SKM-1 (cell line): ENCODE results near the gene RBM26.

Experiments
- DNase-seq: peaks from one replicate; lab custom pipeline; 2025; ENCODE audit not compliant: unreplicated experiment; lab: John Stamatoyannopoulos, UW

Gene RBM26, protein sequence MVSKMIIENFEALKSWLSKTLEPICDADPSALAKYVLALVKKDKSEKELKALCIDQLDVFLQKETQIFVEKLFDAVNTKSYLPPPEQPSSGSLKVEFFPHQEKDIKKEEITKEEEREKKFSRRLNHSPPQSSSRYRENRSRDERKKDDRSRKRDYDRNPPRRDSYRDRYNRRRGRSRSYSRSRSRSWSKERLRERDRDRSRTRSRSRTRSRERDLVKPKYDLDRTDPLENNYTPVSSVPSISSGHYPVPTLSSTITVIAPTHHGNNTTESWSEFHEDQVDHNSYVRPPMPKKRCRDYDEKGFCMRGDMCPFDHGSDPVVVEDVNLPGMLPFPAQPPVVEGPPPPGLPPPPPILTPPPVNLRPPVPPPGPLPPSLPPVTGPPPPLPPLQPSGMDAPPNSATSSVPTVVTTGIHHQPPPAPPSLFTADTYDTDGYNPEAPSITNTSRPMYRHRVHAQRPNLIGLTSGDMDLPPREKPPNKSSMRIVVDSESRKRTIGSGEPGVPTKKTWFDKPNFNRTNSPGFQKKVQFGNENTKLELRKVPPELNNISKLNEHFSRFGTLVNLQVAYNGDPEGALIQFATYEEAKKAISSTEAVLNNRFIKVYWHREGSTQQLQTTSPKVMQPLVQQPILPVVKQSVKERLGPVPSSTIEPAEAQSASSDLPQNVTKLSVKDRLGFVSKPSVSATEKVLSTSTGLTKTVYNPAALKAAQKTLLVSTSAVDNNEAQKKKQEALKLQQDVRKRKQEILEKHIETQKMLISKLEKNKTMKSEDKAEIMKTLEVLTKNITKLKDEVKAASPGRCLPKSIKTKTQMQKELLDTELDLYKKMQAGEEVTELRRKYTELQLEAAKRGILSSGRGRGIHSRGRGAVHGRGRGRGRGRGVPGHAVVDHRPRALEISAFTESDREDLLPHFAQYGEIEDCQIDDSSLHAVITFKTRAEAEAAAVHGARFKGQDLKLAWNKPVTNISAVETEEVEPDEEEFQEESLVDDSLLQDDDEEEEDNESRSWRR

DNA sequence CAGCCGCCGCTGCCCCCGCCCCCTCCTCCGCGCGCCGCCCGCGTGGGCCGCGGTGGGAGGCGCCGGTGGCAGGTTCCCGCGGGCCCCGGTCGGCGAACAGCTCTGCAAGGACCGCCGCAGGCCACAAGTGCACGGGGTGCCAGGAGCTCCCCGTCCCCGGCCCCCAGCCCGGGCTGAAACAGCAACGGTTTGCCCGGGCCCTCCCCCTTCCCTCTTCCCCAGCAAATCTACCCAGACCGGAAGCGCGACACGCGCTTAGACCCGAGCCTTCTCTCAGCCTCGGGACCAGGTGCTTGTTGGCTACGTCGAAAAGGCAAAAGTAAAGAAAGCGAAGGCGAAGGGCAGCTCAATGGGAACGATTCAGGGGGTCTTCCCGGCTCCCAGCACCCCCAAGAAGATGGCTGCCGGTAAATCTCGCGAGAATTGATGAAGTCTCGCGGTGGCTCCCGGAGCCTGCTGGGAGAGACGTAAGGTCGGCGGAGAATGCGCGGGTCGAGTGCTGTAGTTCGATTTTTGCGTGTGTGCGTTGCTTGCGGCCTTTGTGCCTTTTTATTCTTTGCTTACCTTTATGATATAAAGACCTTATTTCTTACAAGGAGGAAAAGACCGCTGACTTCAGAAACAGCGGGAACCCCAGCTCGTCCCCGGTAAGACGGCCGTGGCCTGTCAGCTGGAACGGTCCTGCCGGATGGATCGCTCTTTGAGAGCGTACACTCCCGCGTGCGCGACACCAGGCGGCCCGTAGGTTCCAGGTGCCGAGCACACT, at the start of gene RBM26:
Gene RBM26 (minus strand): TSS at position 425 of the 766 bp plus-strand sequence. CDS start 481 bp downstream, outside the sequence.
- DNase-seq: peak; percentile 83

DNA sequence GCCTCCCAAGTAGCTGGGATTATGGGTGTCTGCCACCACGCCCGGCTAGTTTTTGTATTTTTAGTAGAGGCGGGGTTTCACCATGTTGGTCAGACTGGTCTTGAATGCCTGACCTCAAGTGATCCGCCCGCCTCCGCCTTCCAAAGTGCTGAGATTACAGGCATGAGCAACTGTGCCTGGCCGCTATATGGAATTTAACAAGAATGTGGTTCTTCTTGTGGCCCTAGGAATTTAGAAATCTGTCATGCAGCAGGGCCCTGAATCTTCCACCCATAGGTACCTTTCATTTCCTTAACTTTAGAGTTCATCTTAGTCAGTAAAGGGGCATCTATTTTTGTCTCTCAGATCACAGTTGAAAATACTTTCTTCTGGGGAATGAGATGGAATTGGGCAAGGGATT, 49.3 kb upstream of the RBM26 start:
- DNase-seq: no peak

DNA sequence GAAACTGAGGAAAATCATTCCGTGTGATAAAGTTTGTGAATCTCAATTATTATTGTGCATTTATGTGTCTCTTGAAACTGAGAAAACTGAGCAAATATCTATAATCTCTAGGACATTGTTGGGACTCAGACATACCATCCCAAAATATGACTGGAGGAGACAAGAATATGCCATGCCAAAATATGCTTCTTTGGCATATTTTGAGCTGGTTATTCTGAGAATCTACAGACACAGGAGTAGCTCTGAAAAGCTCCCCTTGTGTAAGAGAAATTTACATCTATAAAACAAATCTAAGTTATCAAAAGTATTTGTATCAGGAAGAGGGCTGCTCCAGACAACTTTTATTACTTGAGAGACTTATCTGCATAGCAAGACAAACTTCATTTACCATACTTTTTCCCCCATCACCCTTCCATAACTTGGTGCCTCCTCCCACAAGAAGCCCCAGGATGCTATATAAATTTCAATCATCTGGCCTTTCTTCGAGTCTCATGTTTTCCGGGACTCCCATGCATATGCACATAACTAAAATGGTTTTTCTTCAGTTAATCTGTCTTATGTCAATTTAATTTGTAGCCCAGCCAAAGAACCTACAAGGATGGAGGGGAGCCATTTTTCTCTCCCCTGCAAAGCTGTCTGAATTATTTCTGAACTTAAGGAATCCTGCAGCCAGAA, 46.3 kb upstream of the RBM26 start:
- no peak for DNase-seq

DNA sequence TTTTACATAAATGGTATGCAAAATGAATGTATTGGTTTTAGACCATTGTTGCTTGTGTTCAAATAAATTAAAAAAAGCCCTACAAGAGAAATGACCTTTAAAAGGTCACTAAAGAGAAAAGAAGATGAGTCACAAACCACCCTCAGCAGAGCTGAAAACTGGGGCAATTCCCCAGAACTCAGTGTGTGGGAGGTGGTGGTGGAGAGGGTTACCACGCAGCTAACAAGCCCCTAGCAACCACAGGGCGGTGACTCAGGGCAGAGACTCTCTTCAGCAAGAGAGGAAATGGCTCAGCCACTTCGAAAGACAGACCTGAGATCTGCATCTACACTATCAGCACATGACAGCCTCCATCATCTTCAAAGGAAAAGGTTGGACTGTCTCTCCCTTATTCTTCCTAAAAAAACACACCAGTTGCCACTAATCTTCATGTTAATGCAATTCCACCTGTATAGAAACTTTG, 45.5 kb upstream of the RBM26 start:
- DNase-seq: peak; percentile 37

DNA sequence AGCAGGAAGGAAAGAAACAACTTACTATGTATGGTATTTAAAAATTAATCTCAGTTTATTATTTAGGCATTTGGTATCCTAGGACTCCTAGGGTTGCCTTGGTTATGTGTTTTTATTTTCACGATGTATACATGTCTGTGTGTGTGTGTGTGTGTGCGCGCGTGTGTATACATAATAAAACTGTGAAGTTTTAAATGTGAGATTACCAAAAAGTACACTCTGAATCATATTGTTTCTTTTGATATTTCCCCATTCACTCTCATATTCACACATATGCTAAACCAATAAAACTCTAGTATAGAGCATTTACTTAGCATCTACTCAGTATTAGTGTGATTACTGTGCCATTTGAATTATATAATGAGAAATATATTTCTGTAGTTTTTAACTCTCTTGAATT, 44.1 kb upstream of the RBM26 start:
- no peak for DNase-seq

DNA sequence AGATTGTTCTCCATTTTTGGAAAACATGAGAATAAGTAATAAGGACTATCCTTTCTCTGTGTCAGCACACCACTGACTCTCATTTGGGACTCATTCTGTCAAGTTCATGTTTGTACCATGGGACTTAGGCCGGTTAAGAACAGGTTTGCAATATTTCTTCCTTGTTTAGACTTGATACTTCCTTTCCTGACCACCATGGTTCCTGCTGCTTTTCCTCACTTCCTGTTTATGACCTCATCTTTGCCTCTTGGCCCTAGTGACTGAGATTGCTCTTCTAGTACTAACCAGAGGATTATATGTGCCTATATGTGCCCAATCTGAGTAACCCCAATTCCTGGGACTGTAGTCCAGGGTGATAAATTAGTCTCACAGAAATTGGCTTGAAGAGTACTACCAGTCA, 42.4 kb upstream of the RBM26 start:
- DNase-seq: peak; percentile 22

DNA sequence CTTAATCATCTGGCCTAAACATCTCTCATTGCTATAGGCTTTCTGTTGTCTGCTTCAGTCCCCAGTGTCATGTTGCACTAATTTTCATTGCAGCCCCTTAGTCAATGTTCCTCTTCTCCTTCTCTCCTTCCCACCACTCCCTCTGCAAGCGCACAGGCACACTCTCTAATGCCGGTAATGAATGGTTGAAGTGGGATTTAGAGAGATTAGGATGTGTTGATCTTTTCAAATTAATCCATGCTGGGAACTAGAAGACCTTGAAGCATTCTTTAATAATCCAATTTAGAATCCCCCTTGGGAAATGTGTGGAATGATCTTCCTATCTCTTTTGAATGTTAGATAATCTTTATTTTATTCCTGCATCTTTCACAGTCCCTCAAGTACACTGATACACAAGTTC, 41.7 kb upstream of the RBM26 start:
- DNase-seq: no peak

DNA sequence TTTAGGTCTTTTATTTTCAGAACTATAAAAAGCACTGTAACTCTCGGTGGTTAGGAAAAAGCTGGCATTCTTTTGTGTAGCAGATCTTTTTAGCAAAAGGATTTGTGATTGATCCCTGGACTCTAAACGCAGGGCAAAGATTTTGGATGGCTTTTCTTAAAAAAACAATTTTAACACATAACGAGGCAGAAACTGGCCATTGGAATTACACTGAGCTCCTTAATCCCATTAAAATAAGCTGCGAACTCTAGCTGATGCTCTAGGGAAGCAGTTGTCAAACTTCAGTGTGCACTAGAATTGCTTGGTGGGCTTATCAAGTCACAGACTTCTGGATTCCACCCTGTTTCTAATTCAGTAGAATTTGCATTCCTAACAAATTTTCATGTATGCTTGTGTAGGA, 41.1 kb upstream of the RBM26 start:
- no peak for DNase-seq

DNA sequence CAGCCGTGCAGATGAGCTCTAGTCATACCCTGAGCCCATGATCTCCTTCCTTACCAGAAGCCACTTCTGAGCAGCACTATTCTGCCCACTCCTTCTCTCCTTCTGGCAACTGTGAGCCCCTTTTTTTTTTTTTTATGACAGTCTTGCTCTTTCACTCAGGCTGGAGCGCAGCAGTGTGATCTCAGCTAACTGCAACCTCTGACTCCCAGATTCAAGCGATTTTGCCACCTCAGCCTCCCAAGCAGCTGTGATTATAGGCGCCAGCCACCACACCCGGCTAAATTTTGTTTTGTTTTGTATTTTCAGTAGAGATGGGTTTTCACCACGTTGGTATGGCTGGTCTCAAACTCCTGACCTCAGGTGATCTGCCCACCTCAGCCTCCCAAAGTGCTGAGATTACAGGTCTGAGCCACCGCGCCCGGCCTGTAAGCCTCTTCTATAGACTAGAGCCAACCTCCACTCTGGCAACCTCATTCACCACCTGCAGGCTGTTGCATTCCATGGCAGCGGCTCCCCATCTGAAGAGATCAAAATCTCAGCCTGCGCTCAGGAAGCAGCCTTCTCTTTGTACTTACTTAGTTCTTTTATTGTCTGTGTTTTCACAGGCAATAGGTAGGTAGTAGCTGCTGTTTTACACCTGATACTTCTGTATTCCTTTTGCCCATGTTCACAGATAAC, 40.1 kb upstream of the RBM26 start:
- no peak for DNase-seq

DNA sequence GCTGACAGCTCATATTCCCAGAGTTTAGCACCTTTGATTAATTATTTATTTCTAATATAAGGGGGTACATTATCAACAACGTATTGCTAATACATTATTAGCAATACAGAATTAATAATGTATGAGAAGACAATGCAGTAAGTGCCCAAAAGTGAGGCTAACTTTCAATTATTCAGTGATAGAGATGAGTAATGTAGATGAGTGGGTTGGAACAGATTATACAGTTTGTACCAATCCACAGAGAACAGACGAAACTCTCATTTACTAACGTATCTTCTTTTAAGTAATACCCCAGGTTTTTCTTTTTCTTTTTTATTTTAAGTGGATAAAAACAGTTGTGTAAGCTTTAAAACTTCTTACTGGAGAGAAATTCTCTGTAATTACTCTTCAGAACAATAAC, 36.7 kb upstream of the RBM26 start:
- no peak for DNase-seq

DNA sequence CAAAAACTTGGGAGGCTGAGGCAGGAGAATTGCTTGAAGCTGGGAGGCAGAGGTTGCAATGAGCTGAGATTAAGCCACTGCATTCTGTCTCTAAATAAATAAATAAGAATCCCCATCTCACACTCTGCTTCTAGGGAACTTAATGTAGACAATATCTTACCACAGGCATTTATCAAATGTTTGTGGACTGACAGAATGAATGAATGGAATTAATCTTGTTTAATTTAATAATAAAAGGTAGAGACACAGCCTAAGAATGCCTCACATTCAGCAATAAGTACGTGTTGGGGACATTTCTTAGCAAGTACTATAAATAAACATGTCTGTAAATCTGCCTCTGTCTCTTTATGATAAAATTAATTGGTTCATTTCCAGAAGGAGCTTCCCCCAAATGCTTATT, 36.2 kb upstream of the RBM26 start:
- no peak for DNase-seq

DNA sequence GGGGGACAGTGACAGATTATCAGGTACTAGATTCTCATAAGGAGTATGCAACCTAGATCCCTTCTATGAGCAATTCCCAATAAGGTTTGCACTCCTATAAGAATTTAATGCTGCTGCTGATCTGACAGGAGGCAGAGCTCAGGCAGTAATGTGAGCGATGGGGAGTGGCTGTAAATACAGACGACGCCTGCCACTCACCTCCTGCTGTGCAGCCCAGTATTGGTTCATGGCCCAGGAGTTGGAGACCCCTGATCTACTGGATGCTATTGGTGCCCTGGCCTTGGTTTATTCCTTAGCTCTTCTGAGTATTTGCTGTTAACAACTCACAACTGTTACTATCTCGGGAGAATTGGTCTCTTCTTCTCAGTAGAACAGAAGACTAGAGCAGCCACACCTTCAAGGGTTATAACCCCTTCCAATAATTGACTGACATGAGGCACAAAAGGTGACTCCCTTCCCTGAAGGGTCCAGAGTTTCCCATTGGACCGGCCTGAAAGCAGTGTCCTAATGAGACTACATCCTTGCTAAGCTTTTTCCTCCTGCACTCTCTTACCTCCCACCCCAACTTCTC, 35.0 kb upstream of the RBM26 start:
- DNase-seq: no peak

DNA sequence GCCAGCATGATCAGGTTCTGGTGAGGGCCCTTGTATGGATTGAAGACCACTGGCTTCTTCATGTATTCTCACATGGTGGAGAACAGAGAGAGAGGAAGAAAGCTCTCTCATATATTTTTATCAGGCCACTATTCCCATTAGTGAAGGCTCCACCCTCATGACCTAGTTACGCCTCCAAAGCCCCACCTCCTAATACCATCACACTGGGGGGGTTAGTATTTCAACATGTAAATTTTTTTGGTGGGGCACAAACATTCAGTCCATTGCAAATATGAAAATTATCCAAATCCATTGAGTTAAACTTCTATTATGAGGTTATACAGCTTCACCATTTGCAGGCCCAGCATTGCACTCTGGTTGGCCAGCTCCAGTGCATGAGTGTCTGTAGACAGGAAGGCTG, 33.2 kb upstream of the RBM26 start:
- DNase-seq: no peak

DNA sequence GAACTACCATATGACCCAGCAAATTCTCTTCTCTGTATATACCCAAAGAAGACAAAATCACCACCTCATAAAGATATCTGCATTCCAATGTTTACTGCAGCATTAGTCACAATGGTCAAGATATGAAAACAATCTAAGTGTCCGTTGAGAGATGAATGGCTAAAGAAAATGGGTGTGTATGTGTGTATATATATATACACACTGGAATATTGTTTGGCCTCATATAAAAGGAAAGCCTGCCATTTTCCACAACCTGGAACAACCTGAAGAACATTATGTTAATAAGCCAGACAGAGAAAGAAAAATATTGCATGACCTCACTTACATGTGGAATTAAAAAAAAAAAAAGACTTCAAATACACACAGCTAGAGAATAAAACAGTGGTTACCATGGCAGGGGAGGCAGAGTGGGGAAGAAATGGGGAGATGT, 29.5 kb upstream of the RBM26 start:
- DNase-seq: no peak

DNA sequence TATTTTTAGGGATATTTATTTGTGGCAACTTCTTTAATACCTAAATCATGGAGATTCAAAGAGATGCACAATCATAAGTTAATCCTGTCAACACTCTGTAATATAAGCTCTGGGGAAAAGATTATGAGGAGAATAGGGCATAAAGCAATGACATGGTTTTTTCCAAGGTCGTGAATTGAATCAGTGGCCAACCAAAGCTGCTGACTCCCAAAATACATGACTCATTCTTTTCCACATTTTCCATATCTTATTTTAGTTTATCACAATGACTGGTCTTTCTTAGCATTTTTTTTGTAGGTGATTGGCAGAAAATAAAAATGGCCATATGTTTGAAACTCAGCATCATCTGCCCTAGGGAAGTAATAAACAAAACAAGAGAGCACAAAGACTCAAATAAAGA, 28.5 kb upstream of the RBM26 start:
- DNase-seq: no peak

DNA sequence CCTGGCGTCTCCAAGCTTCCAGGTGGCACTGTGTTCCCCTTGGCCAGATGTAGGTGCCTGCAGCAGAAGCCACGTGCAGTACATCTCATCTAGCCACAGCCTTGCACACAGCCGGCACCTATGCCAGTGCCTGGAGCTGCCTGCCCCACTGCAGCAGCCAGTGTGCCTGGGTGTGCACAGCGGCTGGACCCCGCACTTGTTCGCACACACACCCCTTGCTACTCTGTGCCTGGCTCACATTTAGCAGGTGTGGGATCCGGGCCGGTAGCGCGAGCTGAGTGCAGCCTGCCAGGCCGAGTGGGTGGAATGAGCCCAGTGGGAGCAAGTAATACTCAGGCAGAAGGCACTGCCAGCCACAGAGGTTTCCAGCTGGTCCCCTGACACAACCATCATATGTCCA, 26.9 kb upstream of the RBM26 start:
- DNase-seq: no peak

DNA sequence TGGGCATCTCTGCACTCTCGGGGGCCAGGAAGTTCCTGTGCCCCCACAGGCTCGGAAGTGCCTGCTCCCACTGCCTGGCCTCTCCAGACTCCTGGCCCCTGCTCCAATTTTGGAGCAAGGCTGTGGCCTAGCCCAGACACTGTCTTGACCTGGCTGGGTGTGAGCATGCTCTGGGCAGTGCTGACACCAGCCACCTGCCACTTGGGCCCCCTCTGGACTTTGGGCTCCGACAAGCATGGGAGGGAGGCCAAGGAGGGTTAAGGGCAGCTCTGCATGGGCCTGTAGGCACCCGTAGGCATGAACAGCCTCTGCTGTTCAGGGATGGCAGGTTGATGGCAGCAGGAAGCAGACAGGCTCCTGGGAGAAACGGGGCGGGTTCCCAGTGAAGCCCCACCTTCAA, 26.0 kb upstream of the RBM26 start:
- no peak for DNase-seq

DNA sequence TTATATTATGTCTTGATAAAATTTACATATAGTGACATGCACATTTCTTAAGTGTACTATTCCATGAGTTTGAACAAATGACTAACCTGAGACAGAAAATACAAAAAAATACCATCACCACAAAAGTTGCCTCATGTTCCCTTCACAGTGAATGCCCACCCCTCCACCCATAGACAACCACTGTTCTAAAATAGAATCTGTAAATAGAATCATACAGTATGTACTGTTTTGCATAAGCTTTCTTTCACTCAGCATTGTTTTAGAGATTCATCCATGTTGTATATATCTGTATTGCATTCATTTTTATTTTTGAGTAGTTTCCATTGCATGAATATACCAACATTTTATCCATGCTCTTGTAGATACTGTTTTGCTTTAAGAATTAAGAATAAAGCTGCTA, 23.3 kb upstream of the RBM26 start:
- DNase-seq: no peak

DNA sequence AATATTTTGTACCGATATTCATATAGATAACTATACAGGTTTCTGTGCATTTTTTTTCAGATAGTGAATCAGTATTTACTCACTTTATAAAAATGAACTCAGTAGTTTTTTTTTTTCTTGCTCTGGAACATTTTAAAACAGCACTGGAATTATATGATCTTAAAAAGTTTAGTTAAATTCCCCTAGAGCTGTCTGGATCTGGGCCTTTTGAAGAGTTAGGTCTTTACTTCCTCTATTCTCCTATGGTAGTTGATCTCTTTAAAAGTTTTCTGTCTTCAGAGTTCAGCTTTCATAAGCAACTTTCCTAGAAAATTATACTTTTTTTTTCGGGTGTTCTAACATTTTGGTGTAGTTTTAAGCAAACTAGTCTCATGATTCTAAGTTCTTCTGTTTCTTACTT, 21.8 kb upstream of the RBM26 start:
- no peak for DNase-seq

DNA sequence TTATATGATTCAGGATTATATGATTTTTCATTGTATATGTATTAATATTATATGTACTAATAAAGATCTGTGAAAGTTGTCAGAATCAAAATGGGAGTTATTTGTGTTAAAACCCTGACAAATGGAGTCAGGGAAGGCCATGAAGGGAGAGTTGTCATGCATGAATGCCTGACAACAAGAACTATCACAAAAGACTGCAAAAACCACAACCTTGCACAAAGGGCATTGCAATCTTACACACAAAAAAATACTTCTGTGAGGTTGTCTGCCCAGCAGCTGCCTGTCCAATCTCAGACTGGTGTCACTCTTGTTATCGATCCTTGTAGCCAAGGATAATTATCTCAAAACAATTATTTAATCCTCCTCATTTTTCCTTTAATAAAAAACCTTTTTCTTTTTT, 21.2 kb upstream of the RBM26 start:
- DNase-seq: no peak
